NCI-H1048 (cell line): ENCODE measurements around the gene ITPK1.

ENCODE experiments used
- DNase-seq: peaks from one replicate; lab custom pipeline; 2025; lab: John Stamatoyannopoulos, UW

The ITPK1 gene

DNA sequence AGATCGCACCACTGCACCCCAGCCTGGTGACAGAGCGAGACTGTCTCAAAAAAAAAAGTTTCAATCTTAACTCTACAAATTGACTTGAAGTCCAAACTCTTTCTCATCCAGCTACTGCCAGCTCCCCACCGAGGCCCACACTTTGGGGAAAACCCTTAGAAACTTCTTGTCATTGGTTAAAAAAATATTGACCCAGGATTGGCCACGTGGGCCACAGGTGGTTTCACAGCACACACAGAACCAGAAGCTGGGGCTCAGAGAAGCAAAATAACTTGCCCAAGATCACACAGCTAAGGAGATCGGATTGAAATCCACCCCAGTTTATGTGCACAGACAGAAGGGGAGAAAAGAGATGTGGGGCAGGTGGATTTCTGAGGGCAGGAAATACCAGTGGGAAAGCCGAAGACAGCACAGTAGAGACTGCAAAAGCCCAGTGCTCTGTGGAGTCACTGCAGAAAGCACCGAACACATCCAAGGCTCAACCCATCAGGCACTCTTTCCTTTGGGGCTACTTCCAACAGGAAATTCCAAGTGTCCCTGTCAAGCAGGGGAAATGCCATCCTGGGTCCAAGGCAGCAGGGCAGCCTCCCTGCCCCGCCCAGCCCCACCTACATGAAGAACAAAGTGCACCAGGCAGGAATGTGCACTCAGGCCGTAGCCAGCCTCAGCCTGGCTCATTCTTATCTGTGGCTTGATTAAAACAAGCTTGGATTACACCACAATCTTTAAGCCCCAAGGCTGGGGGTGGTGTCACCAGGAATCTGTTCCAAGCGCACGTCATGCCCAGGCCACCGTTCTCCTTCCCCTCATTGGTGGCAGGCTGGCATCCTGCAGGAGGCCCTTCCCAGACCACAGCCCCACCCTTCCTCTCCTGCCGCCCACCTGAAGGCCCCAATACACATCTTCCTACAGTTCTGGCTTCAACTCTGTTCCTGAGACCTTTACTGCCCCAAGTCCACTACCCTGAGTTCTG is 72.5 kb downstream of the ITPK1 start:
- no peak for DNase-seq

GRCh38 chr14:93041830-93042229 is 73.9 kb downstream of the ITPK1 start:
- DNase-seq: no peak

GRCh38 chr14:93040982-93041381 is 74.7 kb downstream of the ITPK1 start:
- DNase-seq: no peak

- DNase-seq: no peak
Observed at GRCh38 chr14:93040443-93040842, 75.3 kb downstream of the ITPK1 start.

DNA sequence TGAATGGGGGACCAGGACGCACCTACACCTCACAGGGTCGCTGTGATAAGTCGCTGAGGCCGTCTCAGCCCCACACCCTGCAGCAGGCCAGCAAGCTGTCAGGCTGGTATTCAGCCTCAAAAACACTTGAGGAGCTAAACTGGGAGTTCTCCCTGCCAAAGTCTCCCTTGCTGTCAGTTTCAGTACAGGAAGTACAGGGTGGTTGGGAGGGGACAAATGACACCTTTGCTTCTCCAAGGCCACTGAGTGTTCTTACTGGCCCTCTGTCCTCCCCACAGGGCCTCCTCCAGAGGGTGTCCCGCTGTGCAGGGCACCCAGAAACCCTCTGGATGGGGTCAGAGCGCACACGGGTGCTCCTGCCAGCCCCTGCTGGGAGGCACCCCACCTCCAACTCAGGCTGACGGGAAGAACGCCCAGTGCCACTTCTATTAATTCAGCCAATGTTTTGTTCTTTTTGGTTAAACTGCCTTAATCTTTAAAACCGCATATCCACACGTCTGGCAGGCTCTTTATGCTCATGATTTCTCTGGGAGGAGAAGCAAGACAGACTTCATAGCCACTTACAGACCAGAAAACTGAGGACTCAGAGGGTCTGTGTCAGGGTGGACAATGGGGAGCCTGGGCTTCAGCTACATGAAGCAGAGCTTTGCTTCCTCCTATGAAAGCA is 75.9 kb downstream of the ITPK1 start:
- no peak for DNase-seq

- no peak for DNase-seq
Observed at GRCh38 chr14:93037351-93037750, 78.4 kb downstream of the ITPK1 start.

GRCh38 chr14:93036652-93037345 is 78.9 kb downstream of the ITPK1 start:
- no peak for DNase-seq

- no peak for DNase-seq
Observed at GRCh38 chr14:93035917-93036651, 79.6 kb downstream of the ITPK1 start.

DNA sequence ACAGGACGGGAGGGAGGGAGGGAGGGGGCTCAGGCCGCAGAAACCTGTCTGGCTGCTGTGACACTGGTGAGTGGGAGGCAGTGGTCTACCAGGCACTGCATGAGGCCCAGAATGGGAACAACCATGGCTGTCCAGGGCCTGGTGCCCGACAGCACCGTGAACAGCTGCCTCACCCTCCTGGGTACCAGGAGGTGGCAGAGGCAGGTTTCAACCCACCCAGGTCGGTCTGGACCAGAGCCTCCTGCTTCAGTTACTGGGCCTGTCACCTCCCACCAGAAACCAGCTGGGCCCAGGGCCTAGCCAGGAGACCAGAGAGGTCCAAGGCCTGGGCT is 80.2 kb downstream of the ITPK1 start:
- DNase-seq: no peak

DNA sequence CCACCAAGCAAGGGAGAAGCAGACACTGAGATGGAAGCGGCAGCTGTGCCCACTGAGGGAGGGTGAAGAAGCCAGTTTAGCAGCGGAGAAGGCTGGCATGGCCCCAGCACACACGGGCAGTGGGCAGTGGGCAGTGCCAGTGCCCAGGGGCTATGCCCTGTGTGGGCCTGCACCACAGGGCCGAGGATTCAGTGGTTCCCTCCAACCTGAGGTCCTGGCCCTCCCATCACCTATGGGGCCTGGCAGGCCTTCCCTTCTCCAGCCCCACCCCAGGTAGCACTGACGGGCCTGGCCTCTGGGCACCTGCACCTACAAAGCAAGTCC is 81.1 kb downstream of the ITPK1 start:
- no peak for DNase-seq

GRCh38 chr14:93033983-93034670 is 81.6 kb downstream of the ITPK1 start:
- no peak for DNase-seq

DNA sequence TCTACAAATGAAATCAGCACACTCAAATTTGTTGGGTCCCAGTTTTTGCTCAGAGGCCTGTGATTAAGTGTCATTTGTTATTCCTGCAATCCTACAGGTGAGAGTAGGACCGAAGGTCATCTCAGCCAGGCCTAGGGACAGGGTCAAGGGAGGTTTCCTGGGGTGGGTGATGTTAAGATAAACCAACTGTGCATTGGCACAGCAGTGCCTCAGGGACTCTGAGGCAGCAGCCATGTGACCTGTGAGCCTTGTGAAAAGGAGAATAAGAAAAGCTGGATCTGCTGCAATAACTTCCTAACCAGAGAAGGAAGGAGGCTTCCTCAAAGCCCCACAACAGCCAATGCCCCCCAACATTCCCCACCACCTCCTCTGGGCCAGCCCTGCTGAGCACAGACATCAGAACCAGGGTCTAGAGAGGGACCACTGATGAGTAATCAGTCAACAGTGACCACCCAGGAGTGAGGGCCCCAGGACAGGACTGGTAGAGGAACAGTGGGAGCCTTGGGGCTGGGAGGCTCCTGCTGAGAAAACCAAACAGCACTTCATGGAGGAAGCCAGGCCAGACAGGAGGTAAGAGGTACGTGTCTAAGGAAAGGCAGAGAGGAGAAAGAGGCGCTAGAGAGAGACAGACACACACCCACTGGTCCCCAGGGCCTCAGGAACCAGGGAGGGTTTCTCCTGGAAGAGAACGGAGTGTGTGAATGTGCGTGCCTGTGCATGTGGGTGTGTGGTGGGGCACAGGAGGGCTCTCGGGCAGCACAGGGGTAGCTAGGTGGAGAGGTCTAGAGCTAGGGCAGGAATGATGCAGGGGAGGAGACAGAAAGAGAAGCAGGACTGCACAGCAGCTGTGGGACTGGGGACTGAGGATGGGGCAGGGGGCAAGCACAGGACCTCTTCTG is 82.4 kb downstream of the ITPK1 start:
- no peak for DNase-seq

DNA sequence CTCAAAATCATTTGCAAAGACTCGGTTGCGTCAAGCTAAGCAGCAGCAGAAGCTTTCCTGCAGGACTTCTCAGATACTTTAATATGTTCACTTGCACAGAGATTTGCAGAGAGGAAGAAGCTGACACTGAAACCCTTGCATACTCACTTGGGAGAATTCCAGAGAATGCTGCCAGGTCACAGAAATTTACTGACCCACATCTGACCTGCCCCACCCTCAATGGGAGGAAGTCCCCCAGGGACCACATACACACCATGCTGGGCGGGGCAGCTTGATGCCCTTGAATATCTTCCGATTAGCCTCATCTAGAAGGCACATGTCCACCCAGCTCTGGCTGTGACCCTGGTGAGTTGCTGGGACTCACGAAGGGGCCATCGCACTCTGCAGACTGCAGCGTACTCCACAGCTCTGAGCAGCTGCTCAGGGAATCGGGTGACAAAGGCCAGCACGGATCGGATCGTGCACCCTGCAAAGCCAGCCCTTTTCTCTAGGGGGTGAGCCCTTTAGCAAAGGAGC is 83.2 kb downstream of the ITPK1 start:
- DNase-seq: no peak

- DNase-seq: no peak
Observed at GRCh38 chr14:93031505-93032315, 84.0 kb downstream of the ITPK1 start.

GRCh38 chr14:93030761-93031160 is 85.0 kb downstream of the ITPK1 start:
- DNase-seq: no peak

DNA sequence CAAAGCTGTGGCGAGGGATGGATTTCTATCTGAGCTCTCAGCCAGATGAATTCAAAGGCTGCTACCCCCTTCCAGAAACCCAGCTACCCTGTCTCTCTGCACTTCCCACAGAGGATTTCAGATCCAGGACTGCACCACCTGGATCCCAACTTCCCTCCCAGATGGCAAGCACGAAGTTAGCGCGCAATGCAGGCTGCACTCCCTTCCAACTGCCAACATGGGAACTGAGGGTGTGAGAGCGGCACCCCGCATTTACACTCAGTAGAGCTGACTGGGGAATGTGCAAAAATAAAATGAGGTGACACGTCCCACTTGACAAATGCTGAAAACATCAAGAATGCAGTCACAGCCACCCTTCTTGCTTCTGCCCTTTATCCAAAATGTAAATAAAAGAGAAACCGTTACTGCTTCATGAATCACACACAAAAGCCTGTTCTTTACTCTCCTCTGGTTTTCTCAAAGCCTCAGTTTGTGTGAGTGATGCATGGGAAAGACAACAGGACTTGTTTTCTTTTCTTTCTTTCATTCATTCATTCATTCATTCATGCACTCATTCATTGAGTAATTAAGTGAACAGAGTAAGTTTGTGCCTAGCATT is 85.7 kb downstream of the ITPK1 start:
- no peak for DNase-seq

DNA sequence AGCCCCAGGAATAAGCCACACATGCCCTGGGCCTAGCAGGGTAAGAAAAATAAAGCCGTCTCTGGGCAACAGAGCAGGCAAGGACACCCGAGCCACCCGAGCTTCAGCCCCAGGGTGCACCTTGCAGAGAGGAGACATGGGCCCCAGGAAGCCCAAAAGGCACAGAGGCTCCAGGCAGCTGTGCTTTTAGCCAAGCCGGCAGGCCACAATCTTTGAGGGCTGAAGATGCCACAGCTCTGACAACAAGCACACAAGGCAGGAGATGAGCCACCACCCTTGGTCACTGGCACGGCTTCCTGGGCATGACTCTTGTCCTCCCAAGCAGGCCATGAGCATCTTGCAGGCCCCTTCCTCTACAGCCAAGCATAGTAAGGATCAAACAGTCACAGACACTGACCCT is 86.3 kb downstream of the ITPK1 start:
- no peak for DNase-seq

- no peak for DNase-seq
Observed at GRCh38 chr14:93028724-93029076, 87.0 kb downstream of the ITPK1 start.
